Spleen (tissue), 7 donors: ENCODE data around the gene ADGRG3.

Experiments
- CTCF ChIP-seq, 11 experiments: fragments of 200-600 bp in 7 of 11; fragments of 450-650 bp in 4 of 11; sonication (generic) in 4 of 11; IDR thresholded peaks in 8 of 11; conservative IDR thresholded peaks in 3 of 11; 1 replicate in 7 of 11; 2 replicates in 4 of 11; pipeline versions ENCODE4 v1.4.0 to v1.8.0; 2016 to 2021; ENCODE audit warnings: antibody characterized with exemption in 11 of 11, inconsistent platforms in 4 of 11, mild to moderate bottlenecking in 1 of 11
- POLR2A ChIP-seq, 3 donors: fragments of 450-650 bp; IDR thresholded peaks; one replicate each; pipeline ENCODE4 v1.5.1; 2017; ENCODE audit warnings: antibody characterized with exemption in 3 of 3, mild to moderate bottlenecking in 1 of 3
- donor health status: DM: no; HTN: no; CAD: no; lungs with moderate emphysema.
- donor health status: DM: no; HTN: no; CAD: no.
- donor health status: DM: no; HTN: no; CAD: no.

GRCh38 chr16:57666353-57667047 lies 1.6 kb upstream of the ADGRG3 start:
- TF ChIP-seq POLR2A (IDR thresholded peaks at IDR 0.05), result no peak
- TF ChIP-seq CTCF (IDR thresholded peaks at IDR 0.05 in 8 of 11, conservative IDR thresholded peaks at IDR 0.05 in 3 of 11), result no peak
